ENCODE results near the gene SPAAR. TPM values are rescaled to one million over a fixed set of nuclear protein-coding genes. Genes with fewer than 3 reads are reported as not detected.

The SPAAR gene
- total and polyA plus RNA-seq, 9 of the 15 experiments (the other 6 are each of a cell fraction or from before 2014, with no cell fraction given) = not detected

GRCh38 chr9:35923927-35924763, 14.9 kb downstream of the SPAAR start (continued):
- TF ChIP-seq ZBTB2 (IDR thresholded peaks at IDR 0.05) (no peak), ZFP36 (IDR thresholded peaks at IDR 0.05; ENCODE audit: low read depth, low read length, partially characterized antibody) (no peak), JUN (IDR thresholded peaks at IDR 0.05; ENCODE audit: borderline replicate concordance, low read depth, low read length) (peak; percentile 93), JUN (CRISPR knock-in tag; IDR thresholded peaks at IDR 0.05; ENCODE audit: borderline replicate concordance) (no peak), RCOR1 (IDR thresholded peaks at IDR 0.05; ENCODE audit: borderline replicate concordance in 1 of 2, low read depth in 2 of 2, low read length in 2 of 2) (peak in 1 of 2 experiments; percentile 77; a peak in 2 of 4 replicates), ZNF586 (CRISPR knock-in tag; conservative IDR thresholded peaks at IDR 0.05) (no peak), AFF1 (IDR thresholded peaks at IDR 0.05; ENCODE audit: low read depth in 1 of 2, partially characterized antibody in 2 of 2) (peak in 1 of 2 experiments; percentile 47), GATAD2A (IDR thresholded peaks at IDR 0.05) (no peak; the same call in 1 of the 2 replicates), KLF13 (tag; IDR thresholded peaks at IDR 0.05; ENCODE audit: borderline replicate concordance, low read depth) (no peak), ZNF347 (CRISPR knock-in tag; IDR thresholded peaks at IDR 0.05; ENCODE audit: low read depth) (no peak), ARID2 (IDR thresholded peaks at IDR 0.05) (no peak), DMBX1 (CRISPR knock-in tag; IDR thresholded peaks at IDR 0.05; ENCODE audit: borderline replicate concordance) (no peak), ZNF274 (IDR thresholded peaks at IDR 0.05; ENCODE audit: borderline replicate concordance, low read depth, low read length) (no peak), ZNF316 (IDR thresholded peaks at IDR 0.05) (peak; percentile 100), TCF7L2 (IDR thresholded peaks at IDR 0.05; ENCODE audit: low read depth, low read length) (no peak), ETS2 (tag; IDR thresholded peaks at IDR 0.05; ENCODE audit: borderline replicate concordance, poor library complexity, severe bottlenecking) (no peak), CHD4 (IDR thresholded peaks at IDR 0.05; ENCODE audit: insufficient read depth, insufficient replicate concordance, low read depth, low read length, poor library complexity, severe bottlenecking) (no peak), HDAC6 (IDR thresholded peaks at IDR 0.05; ENCODE audit: low read depth, low read length) (no peak), PCBP2 (IDR thresholded peaks at IDR 0.05; ENCODE audit: low read depth, low read length, poor library complexity, severe bottlenecking) (no peak), NR2F6 (CRISPR knock-in tag; IDR thresholded peaks at IDR 0.05) (no peak), MAZ (CRISPR knock-in tag; conservative IDR thresholded peaks at IDR 0.05 in 1 of 2, IDR thresholded peaks at IDR 0.05 in 1 of 2) (no peak), MCM5 (IDR thresholded peaks at IDR 0.05; ENCODE audit: low read depth) (no peak), RFX1 (IDR thresholded peaks at IDR 0.05) (no peak)

Measured in K562 (cell line).